GM12891 (cell line): ENCODE data around the gene MTHFSD.

Experiments
- POLR2A ChIP-seq: IDR thresholded peaks from 2 replicates; pipeline ENCODE4 v1.6.1; 2011; ENCODE audit warnings: low read depth, low read length, control low read depth
- POLR2AphosphoS5 ChIP-seq: IDR thresholded peaks from 2 replicates; pipeline ENCODE4 v1.6.1; 2011; ENCODE audit warnings: low read depth, low read length, control low read depth
- TAF1 ChIP-seq: IDR thresholded peaks from 2 replicates; pipeline ENCODE4 v1.6.1; 2011; ENCODE audit warnings: low read depth, low read length, control low read depth

- TF ChIP-seq TAF1 (no peak), POLR2A (no peak), POLR2AphosphoS5 (no peak)
Measured at GRCh38 chr16:86547286-86547685, 7.7 kb downstream of the MTHFSD start.
